Measurements from ENCODE around the gene TPD52L1. TPM values are rescaled to one million over a fixed set of nuclear protein-coding genes. Genes with fewer than 3 reads are reported as not detected.

Gene TPD52L1
- total and polyA plus RNA-seq, 2 experiments from 2014 or later: 22.8 to 24.0 TPM

DNA sequence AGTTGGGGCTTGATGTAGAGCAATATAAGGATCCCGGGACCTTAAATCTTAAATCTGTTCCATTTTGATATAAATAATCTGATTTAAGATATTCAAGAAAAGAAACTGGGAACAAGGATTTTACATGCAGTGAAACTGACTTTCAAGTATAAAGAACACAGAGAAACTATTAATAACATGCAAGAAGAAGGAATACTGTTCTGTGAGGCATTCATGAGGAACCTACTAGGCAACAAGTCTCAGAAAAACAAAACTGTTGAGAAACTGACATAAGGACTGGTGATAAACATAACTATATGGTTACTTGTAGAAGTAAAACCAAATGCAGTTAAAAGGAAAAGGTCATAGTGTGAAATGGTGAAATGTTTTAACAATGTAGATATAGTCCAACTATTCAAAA, 132.4 kb downstream of the TPD52L1 start:
- Mint-ChIP-seq H3K36me3 (ENCODE audit: low read depth) (peaks cover 89% of the 10 kb centered on the region), H3K4me1 (peaks cover 3% of the 10 kb centered on the region; the same call in 2 of the 3 replicates), H3K27me3 (ENCODE audit: insufficient read depth, low read depth, poor library complexity) (peaks cover 4% of the 10 kb centered on the region), H3K9me3 (peaks cover 18% of the 10 kb centered on the region; the same call in 2 of the 3 replicates), H3K4me3 (no peak overlapping the region), H3K27ac (no peak overlapping the region)
- ATAC-seq (no peak), DNase-seq (ENCODE audit: low spot score) (no peak)
- H3K4me2 ChIP-seq: no peak overlapping the region
- no peak overlapping the region for H3K27ac ChIP-seq (ENCODE audit: low read depth)
- no peaks in the 10 kb centered on the region for H3K9me2 ChIP-seq (ENCODE audit: insufficient read depth)
- H3K4me1 ChIP-seq (ENCODE audit: insufficient read depth): no peaks in the 10 kb centered on the region
- H3K79me2 ChIP-seq (replicated peaks; ENCODE audit: insufficient read depth): peaks cover 37% of the 10 kb centered on the region; the same call in 1 of the 2 replicates
- no peak overlapping the region for H2AFZ ChIP-seq
- H3F3A ChIP-seq (replicated peaks; ENCODE audit: low read depth): no peaks in the 10 kb centered on the region
- TF ChIP-seq ZNF331 (CRISPR knock-in tag; IDR thresholded peaks at IDR 0.05; ENCODE audit: low read depth): no peak
- no peak for TF ChIP-seq ZNF114 (CRISPR knock-in tag; IDR thresholded peaks at IDR 0.05)
- no peak for TF ChIP-seq ZNF462 (CRISPR knock-in tag; IDR thresholded peaks at IDR 0.05)
- TF ChIP-seq JUNB (IDR thresholded peaks at IDR 0.05; ENCODE audit: unreplicated experiment): no peak
- no peak for TF ChIP-seq POLR2AphosphoS5 (IDR thresholded peaks at IDR 0.05; ENCODE audit: low read depth)
- no peak for TF ChIP-seq ETS1 (IDR thresholded peaks at IDR 0.05)
- no peak for TF ChIP-seq EZH2phosphoT487 (IDR thresholded peaks at IDR 0.05; ENCODE audit: unreplicated experiment)
- no peak for TF ChIP-seq CREB1 (CRISPR knock-in tag; IDR thresholded peaks at IDR 0.05; ENCODE audit: low read depth)
- no peak for TF ChIP-seq NANOG (IDR thresholded peaks at IDR 0.05; ENCODE audit: borderline replicate concordance)
- H3K27me3 ChIP-seq (ENCODE audit: insufficient read depth): no peaks in the 10 kb centered on the region
- 0 out of 2 replicates have a peak, but pooled peaks cover 2% of the 10 kb centered on the region for H4K20me1 ChIP-seq (replicated peaks; ENCODE audit: insufficient read depth)
- H3K36me3 ChIP-seq (ENCODE audit: insufficient read depth): peaks cover 27% of the 10 kb centered on the region
- H3K4me3 ChIP-seq: no peak overlapping the region

Measured in GM23338 (cell line).